PC-9 (cell line): ENCODE results near the gene BCO1.

ENCODE experiments used
- EZH2 ChIP-seq: fragments of 200-600 bp; sonication (generic); IDR thresholded peaks from 2 replicates; pipeline ENCODE4 v1.8.0; 2017; ENCODE audit warnings: antibody characterized with exemption, low read depth
- TF ChIP-seq, protein P1 (sequence below): fragments of 200-600 bp; sonication (generic); conservative IDR thresholded peaks from 2 replicates; pipeline ENCODE4 v1.6.1; 2017; ENCODE audit warnings: mixed run types, antibody characterized with exemption, mild to moderate bottlenecking, moderate library complexity

DNA sequence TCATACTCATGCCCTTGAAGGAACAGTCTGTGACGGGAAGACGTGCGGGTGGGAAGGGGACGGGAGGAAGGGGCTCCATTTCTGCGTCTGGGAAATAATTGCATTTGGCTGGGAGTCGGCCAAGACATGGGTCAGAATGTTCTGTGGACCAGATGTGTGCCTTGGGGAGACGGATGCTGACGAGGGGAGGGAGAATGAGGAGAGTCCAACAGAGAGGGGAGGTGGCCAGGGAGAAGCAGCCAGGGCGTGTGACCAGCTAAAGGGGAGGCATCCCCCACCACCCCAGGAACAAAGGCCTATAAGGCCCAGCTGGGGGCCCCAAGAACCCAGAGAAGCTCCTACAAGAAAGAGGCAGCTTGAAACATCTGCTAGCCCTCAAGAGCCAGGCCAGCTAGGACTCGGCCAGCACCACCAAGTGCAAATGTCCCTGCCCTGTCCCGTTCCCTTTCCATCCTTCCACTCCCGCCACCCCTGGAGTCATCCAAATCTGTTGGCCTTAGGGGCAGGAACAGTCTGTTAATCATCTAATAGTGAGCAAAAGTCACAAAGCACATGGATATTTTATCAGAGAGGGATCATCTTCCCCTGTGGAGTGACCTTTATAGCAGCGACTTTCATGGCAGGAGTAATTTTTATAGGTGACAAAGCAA, 42.5 kb upstream of the BCO1 start:
- TF ChIP-seq, protein P1, sequence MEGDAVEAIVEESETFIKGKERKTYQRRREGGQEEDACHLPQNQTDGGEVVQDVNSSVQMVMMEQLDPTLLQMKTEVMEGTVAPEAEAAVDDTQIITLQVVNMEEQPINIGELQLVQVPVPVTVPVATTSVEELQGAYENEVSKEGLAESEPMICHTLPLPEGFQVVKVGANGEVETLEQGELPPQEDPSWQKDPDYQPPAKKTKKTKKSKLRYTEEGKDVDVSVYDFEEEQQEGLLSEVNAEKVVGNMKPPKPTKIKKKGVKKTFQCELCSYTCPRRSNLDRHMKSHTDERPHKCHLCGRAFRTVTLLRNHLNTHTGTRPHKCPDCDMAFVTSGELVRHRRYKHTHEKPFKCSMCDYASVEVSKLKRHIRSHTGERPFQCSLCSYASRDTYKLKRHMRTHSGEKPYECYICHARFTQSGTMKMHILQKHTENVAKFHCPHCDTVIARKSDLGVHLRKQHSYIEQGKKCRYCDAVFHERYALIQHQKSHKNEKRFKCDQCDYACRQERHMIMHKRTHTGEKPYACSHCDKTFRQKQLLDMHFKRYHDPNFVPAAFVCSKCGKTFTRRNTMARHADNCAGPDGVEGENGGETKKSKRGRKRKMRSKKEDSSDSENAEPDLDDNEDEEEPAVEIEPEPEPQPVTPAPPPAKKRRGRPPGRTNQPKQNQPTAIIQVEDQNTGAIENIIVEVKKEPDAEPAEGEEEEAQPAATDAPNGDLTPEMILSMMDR: no peak
- no peak for TF ChIP-seq EZH2
